ENCODE results near the gene TMEM69.

DNA sequence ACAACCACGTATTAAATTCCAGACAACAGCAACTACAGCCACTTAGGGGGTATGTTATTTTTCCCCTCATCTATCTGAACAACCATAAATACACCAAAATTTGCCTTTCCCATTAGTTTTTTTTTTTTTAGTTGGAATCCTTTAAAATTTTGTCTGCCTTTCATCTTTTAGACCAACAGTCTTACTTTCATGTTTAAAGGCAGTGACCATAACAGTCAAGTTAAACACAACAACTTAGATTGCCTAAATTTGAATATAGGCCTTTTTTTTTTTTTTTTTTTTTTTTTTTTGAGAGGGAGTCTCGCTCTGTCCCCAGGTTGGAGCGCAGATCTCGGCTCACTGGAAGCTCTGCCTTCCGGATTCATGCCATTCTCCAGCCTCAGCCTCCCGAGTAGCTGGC is 5.0 kb upstream of the TMEM69 start:
- TF ChIP-seq, protein P1, sequence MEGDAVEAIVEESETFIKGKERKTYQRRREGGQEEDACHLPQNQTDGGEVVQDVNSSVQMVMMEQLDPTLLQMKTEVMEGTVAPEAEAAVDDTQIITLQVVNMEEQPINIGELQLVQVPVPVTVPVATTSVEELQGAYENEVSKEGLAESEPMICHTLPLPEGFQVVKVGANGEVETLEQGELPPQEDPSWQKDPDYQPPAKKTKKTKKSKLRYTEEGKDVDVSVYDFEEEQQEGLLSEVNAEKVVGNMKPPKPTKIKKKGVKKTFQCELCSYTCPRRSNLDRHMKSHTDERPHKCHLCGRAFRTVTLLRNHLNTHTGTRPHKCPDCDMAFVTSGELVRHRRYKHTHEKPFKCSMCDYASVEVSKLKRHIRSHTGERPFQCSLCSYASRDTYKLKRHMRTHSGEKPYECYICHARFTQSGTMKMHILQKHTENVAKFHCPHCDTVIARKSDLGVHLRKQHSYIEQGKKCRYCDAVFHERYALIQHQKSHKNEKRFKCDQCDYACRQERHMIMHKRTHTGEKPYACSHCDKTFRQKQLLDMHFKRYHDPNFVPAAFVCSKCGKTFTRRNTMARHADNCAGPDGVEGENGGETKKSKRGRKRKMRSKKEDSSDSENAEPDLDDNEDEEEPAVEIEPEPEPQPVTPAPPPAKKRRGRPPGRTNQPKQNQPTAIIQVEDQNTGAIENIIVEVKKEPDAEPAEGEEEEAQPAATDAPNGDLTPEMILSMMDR (IDR thresholded peaks at IDR 0.05) = no peak
- TF ChIP-seq POLR2A (IDR thresholded peaks at IDR 0.05) = no peak
